HFFc6 (cell line): ENCODE data around the gene TNN. TPM values are rescaled to one million over a fixed set of nuclear protein-coding genes. Genes with fewer than 3 reads are reported as not detected.

Experiments used
- DNase-seq: peaks from one replicate; pipeline ENCODE4 v3.0.0-alpha.2; 2018
- H3K27ac Mint-ChIP-seq: 2 replicates; pipeline ENCODE4 v1.8.0; 2020; ENCODE audit warnings: mild to moderate bottlenecking, mixed read lengths
- H3K27me3 Mint-ChIP-seq: 2 replicates; pipeline ENCODE4 v1.8.0; 2021; ENCODE audit warnings: mild to moderate bottlenecking, moderate library complexity, mixed read lengths; ENCODE audit not compliant: insufficient read depth
- H3K36me3 Mint-ChIP-seq: 2 replicates; pipeline ENCODE4 v1.8.0; 2021; ENCODE audit warnings: low read depth, mixed read lengths
- H3K4me1 Mint-ChIP-seq: 2 replicates; pipeline ENCODE4 v1.8.0; 2020; ENCODE audit warnings: low read depth, mixed read lengths
- H3K4me3 Mint-ChIP-seq: 2 replicates; pipeline ENCODE4 v1.8.0; 2020; ENCODE audit warnings: mild to moderate bottlenecking, moderate library complexity, mixed read lengths
- H3K9me3 Mint-ChIP-seq: 2 replicates; pipeline ENCODE4 v1.8.0; 2020; ENCODE audit warnings: mild to moderate bottlenecking, mixed read lengths
- CTCF ChIP-seq: fragments of 200-600 bp; sonication (generic); IDR thresholded peaks from 2 replicates; pipeline ENCODE4 v1.5.0; 2021; ENCODE audit warnings: antibody characterized with exemption, mild to moderate bottlenecking
- total RNA-seq, 6 experiments: library from RNA; stranded (reverse); fragmentation: NEBNext Ultra II Directional; extraction: Animal tissue kit (Norgen Biotek cat#: 25700); gene quantifications; 2 replicates in 1 of 6; 3 replicates in 5 of 6; pipeline ENCODE4 v1.2.3, GENCODE V29; 2021

TNN gene
- total RNA-seq, 6 experiments from 2014 or later = not detected

GRCh38 chr1:175136246-175136645, 68.6 kb downstream of the TNN start:
- Mint-ChIP-seq H3K36me3 (no peaks in the 10 kb centered on the region), H3K27me3 (peaks cover 6% of the 10 kb centered on the region), H3K9me3 (no peaks in the 10 kb centered on the region), H3K4me1 (peaks cover 28% of the 10 kb centered on the region), H3K27ac (no peak overlapping the region), H3K4me3 (no peak overlapping the region)
- TF ChIP-seq CTCF = no peak
- no peak for DNase-seq

- no peak for DNase-seq
- Mint-ChIP-seq H3K36me3 (no peaks in the 10 kb centered on the region), H3K9me3 (no peaks in the 10 kb centered on the region), H3K27me3 (peaks cover 6% of the 10 kb centered on the region), H3K4me3 (no peak overlapping the region), H3K27ac (no peak overlapping the region), H3K4me1 (peaks cover 17% of the 10 kb centered on the region)
- TF ChIP-seq CTCF = no peak
Observed at GRCh38 chr1:175137369-175137768, 69.7 kb downstream of the TNN start.

- no peaks in the 10 kb centered on the region for H3K9me3 Mint-ChIP-seq
- no peaks in the 10 kb centered on the region for H3K36me3 Mint-ChIP-seq
- peaks cover 5% of the 10 kb centered on the region for H3K4me1 Mint-ChIP-seq
- no peak overlapping the region for H3K4me3 Mint-ChIP-seq
- no peak overlapping the region for H3K27ac Mint-ChIP-seq
- H3K27me3 Mint-ChIP-seq = peaks cover 7% of the 10 kb centered on the region
- no peak for DNase-seq
- no peak for TF ChIP-seq CTCF
Observed at GRCh38 chr1:175138579-175138978, 70.9 kb downstream of the TNN start.

- H3K9me3 Mint-ChIP-seq = no peaks in the 10 kb centered on the region
- H3K4me3 Mint-ChIP-seq = no peak overlapping the region
- no peak overlapping the region for H3K27ac Mint-ChIP-seq
- peaks cover 12% of the 10 kb centered on the region for H3K4me1 Mint-ChIP-seq
- no peak for DNase-seq
- no peak for TF ChIP-seq CTCF
- H3K27me3 Mint-ChIP-seq = peaks cover 14% of the 10 kb centered on the region
- no peaks in the 10 kb centered on the region for H3K36me3 Mint-ChIP-seq
Observed at GRCh38 chr1:175145899-175146528, 78.4 kb downstream of the TNN start.

GRCh38 chr1:175146529-175147213, 79.0 kb downstream of the TNN start:
- no peaks in the 10 kb centered on the region for H3K36me3 Mint-ChIP-seq
- no peak overlapping the region for H3K4me3 Mint-ChIP-seq
- H3K9me3 Mint-ChIP-seq = no peaks in the 10 kb centered on the region
- DNase-seq = peak; percentile 42
- peaks cover 15% of the 10 kb centered on the region for H3K27me3 Mint-ChIP-seq
- peak; percentile 87 for TF ChIP-seq CTCF
- H3K4me1 Mint-ChIP-seq = peaks cover 12% of the 10 kb centered on the region
- no peak overlapping the region for H3K27ac Mint-ChIP-seq
